Esophagus muscularis mucosa (tissue), 4 donors: Measurements from ENCODE around the gene CPSF3. TPM values are rescaled to one million over a fixed set of nuclear protein-coding genes. Genes with fewer than 3 reads are reported as not detected.

Experiments used
- DNase-seq: peaks from one replicate; pipeline ENCODE4 v3.0.0-alpha.2; 2017; ENCODE audit errors: extremely low spot score
- H3K27ac ChIP-seq, 4 donors: fragments of 200-600 bp; sonication (generic); replicated peaks in 1 of 4; 1 replicate in 3 of 4; 2 replicates in 1 of 4; pipeline ENCODE4 v1.5.1; 2016 to 2019; ENCODE audit warnings: mild to moderate bottlenecking in 1 of 4
- H3K27me3 ChIP-seq, 4 donors: fragments of 200-600 bp; sonication (generic); one replicate each; pipeline versions ENCODE4 v1.5.1 to v1.6.0; 2016 to 2019
- H3K36me3 ChIP-seq, 4 donors: fragments of 200-600 bp; sonication (generic); one replicate each; pipeline ENCODE4 v1.5.1; 2016 to 2019
- H3K4me1 ChIP-seq, 4 donors: fragments of 200-600 bp; sonication (generic); one replicate each; pipeline ENCODE4 v1.5.1; 2016 to 2019
- H3K4me3 ChIP-seq, 4 donors: fragments of 200-600 bp; sonication (generic); 1 replicate in 2 of 4; 2 replicates in 2 of 4; pipeline ENCODE4 v1.5.1; 2016 to 2019; ENCODE audit warnings: mild to moderate bottlenecking in 4 of 4, moderate library complexity in 1 of 4
- H3K9me3 ChIP-seq, 4 donors: fragments of 200-600 bp; sonication (generic); 1 replicate in 3 of 4; 2 replicates in 1 of 4; pipeline ENCODE4 v1.5.1; 2016 to 2019
- CTCF ChIP-seq, 3 experiments: fragments of 200-600 bp in 2 of 3; fragments of 450-650 bp in 1 of 3; sonication (generic) in 2 of 3; IDR thresholded peaks; one replicate each; pipeline ENCODE4 v1.5.1; 2017 to 2019; ENCODE audit warnings: antibody characterized with exemption in 3 of 3, mild to moderate bottlenecking in 2 of 3, moderate library complexity in 1 of 3
- EP300 ChIP-seq: sonication (generic); formaldehyde crosslinking; IDR thresholded peaks from one replicate; pipeline ENCODE4 v1.6.1; 2017; ENCODE audit warnings: antibody characterized with exemption
- POLR2A ChIP-seq: fragments of 450-650 bp; IDR thresholded peaks from one replicate; pipeline ENCODE4 v1.6.1; 2017; ENCODE audit warnings: antibody characterized with exemption, moderate library complexity, mild to moderate bottlenecking, low read depth
- POLR2AphosphoS5 ChIP-seq, 2 donors: sonication (generic); formaldehyde crosslinking; IDR thresholded peaks; one replicate each; pipeline ENCODE4 v1.6.1; 2017; ENCODE audit warnings: antibody characterized with exemption in 2 of 2
- WGBS: methylation state at CpG from one replicate; pipeline ENCODE4 v1.1.5; 2018; 5-methylcytosine and 5-hydroxymethylcytosine counted together
- intact Hi-C: fragments of 100-400 bp; cut with DNase I; formaldehyde crosslinking; loops from one replicate; pipeline ENCODE4 v1.15.1; 2023
- total RNA-seq, 4 donors: library from RNA; depleted of rRNA; stranded (reverse); fragments of >200 nt; gene quantifications; one replicate each; pipeline versions ENCODE4 v1.1.0 to v1.2.1, GENCODE V29; 2016

CPSF3 gene
- total RNA-seq, 4 donors from 2014 or later = 18.3 to 22.8 (median 20.7) TPM

DNA sequence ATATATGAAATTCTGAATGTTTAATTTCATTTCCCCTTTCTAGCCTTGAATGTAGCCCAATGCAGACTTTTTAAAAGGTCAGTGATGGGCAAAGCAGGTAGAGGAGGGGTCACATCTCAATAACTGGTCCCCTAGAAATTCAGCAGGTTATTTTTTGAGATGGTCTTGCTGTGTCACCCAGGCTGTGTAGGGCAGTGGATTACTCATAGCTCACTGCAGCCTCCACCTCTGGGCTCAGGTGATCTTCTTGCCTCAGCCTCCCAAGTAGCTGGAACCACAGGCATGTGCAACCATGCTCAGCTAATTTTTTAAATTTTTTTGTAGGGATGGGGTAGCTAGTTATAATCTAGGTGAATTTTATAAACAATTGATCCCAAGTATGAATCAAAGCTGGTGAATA lies 59.7 kb downstream of the CPSF3 start:
- no peak overlapping the region for H3K4me3 ChIP-seq
- peaks cover 5 to 8% (median 7%) of the 10 kb centered on the region in 4 donors for H3K4me1 ChIP-seq
- no peak overlapping the region for H3K27ac ChIP-seq
- H3K36me3 ChIP-seq = peaks cover 76 to 96% (median 85%) of the 10 kb centered on the region in 4 donors
- intact Hi-C loops = no loop called here
- no peak for DNase-seq
- H3K9me3 ChIP-seq = no peaks in the 10 kb centered on the region
- H3K27me3 ChIP-seq = no peaks in the 10 kb centered on the region
- TF ChIP-seq EP300 (no peak), CTCF (IDR thresholded peaks at IDR 0.05) (no peak)

DNA sequence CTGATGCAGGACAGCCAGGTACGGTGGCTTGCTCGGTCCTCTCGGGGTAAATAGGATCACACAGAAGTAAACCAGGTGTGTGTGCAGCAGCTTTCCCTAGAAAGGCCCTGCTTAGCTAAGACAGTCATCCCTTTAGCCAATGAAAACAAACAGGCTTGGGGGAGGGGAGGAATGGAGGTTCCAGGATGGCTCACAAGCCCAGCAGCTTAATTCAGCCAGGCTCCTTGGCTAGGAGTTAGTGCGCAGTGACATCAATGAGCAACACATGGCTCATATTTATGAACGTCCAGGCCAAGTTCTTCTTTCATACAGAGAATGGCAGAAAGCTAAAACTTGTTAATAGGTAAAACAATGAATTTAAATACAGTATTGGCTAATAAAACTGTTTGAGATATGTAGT lies 61.1 kb downstream of the CPSF3 start:
- H3K36me3 ChIP-seq = peaks cover 84 to 100% (median 96%) of the 10 kb centered on the region in 4 donors
- TF ChIP-seq POLR2AphosphoS5 (IDR thresholded peaks at IDR 0.05) (peak in 1 of 2 donors; percentile 18), POLR2A (no peak), CTCF (IDR thresholded peaks at IDR 0.05) (no peak), EP300 (no peak)
- no peaks in the 10 kb centered on the region for H3K4me1 ChIP-seq
- H3K9me3 ChIP-seq = no peaks in the 10 kb centered on the region
- no peak overlapping the region for H3K4me3 ChIP-seq
- intact Hi-C loops = no loop called here
- H3K27me3 ChIP-seq = no peaks in the 10 kb centered on the region
- 69% methylated on average over 5 of the region's 5 CpGs for WGBS
- no peak for DNase-seq
- H3K27ac ChIP-seq = no peak overlapping the region

DNA sequence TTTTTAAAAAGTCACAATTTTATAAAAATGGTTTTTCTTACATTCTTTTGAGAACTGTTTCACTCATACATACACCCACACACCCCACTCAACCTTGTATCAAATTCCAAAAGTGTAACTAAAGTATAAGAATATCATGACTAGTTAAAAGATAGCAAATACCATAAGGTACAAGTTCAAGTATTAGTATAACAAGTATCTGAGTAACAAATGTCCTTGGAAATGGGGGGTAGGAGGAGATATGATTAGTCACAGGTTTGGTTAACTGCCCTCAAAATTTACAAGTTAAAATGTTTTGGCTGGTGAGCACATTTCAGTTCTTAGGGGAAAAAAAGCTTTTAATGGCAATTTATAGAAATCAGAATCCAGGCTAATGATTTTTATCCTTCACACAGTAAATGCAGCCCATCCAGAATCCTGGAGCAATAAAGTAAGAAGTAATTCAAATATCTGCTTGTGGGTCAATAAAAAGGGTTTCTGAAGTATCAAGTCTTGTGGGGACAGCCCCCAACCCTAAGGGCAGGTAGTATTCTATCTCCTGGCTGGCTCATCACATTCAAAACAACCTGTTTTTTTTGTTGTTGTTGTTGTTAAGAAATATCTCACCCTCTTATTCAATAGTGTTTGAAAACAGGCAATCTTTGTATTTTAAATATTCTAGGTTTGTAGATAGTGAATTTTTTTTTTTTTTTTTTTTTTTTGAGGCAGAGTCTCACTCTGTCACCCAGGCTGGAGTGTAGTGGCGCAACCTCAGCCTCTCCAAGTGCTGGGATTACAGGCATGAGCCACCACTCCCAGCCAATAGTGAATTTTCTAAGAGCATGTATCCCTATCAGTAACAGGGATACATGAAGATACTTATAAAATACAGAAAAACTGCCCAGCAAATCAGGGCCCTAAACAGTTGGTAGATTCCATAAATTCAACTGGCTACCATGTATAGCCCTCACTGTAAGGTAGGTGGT lies 65.4 kb downstream of the CPSF3 start:
- Histone ChIP-seq H3K9me3 (no peaks in the 10 kb centered on the region), H3K4me1 (no peaks in the 10 kb centered on the region), H3K27ac (no peak overlapping the region), H3K36me3 (peaks cover 88 to 100% (median 98%) of the 10 kb centered on the region in 4 donors), H3K4me3 (no peak overlapping the region), H3K27me3 (no peaks in the 10 kb centered on the region)
- 100% methylated on average over 1 of the region's 1 CpG for WGBS
- intact Hi-C loops = no loop called here
- DNase-seq = no peak
- TF ChIP-seq POLR2A = no peak
- TF ChIP-seq EP300 = no peak
- no peak for TF ChIP-seq CTCF (IDR thresholded peaks at IDR 0.05)
- no peak for TF ChIP-seq POLR2AphosphoS5 (IDR thresholded peaks at IDR 0.05)

- peaks cover 85 to 100% (median 98%) of the 10 kb centered on the region in 4 donors for H3K36me3 ChIP-seq
- DNase-seq = no peak
- no peak overlapping the region for H3K27ac ChIP-seq
- WGBS = 74% methylated on average over 2 of the region's 2 CpGs
- TF ChIP-seq EP300 (no peak), POLR2A (no peak), POLR2AphosphoS5 (IDR thresholded peaks at IDR 0.05) (no peak), CTCF (IDR thresholded peaks at IDR 0.05) (no peak)
- H3K4me1 ChIP-seq = no peaks in the 10 kb centered on the region
- H3K4me3 ChIP-seq = no peak overlapping the region
- no peaks in the 10 kb centered on the region for H3K27me3 ChIP-seq
- intact Hi-C loops = no loop called here
- no peaks in the 10 kb centered on the region for H3K9me3 ChIP-seq
Observed at GRCh38 chr2:9490789-9491188, 67.3 kb downstream of the CPSF3 start.
